ENCODE results near the gene MRM2. TPM values are rescaled to one million over a fixed set of nuclear protein-coding genes. Genes with fewer than 3 reads are reported as not detected.

Gene MRM2
- total RNA-seq, 4 donors from 2014 or later, result 16.0 to 21.9 (median 17.8) TPM

DNA sequence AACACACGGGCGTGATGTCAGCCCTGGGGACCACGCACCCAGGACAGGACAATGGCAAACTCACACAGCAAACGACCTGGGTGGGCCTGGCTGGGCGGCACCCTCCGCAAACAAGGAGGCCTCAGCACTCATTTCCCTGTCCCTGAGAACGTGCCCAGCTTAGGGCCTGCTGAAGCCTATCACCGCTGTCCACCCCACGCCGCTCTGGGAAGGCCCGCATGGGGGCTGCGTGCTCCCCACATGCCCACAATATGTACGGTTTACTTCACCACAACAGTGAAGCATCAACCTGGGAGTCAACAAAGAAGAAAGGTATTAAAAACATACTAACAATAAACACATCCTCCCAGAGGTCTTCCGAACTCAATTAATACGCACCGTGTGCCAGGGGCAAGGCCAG, 21.5 kb downstream of the MRM2 start:
- Histone ChIP-seq H3K9me3 (no peaks in the 10 kb centered on the region), H3K27ac (no peak overlapping the region), H3K27me3 (no peaks in the 10 kb centered on the region), H3K4me3 (no peak overlapping the region), H3K36me3 (peaks cover 0 to 100% of the 10 kb centered on the region in 2 donors), H3K4me1 (no peaks in the 10 kb centered on the region)
- no peak for ATAC-seq
- 80 to 90% methylated on average over 3 to 7 of the region's 16 CpGs for WGBS, 2 donors (ENCODE audit: low coverage in 1 of 2)
- TF ChIP-seq EP300 (IDR thresholded peaks at IDR 0.05) (no peak), POLR2A (IDR thresholded peaks at IDR 0.05) (no peak), POLR2AphosphoS5 (IDR thresholded peaks at IDR 0.05) (no peak)
- TF ChIP-seq, protein P1, sequence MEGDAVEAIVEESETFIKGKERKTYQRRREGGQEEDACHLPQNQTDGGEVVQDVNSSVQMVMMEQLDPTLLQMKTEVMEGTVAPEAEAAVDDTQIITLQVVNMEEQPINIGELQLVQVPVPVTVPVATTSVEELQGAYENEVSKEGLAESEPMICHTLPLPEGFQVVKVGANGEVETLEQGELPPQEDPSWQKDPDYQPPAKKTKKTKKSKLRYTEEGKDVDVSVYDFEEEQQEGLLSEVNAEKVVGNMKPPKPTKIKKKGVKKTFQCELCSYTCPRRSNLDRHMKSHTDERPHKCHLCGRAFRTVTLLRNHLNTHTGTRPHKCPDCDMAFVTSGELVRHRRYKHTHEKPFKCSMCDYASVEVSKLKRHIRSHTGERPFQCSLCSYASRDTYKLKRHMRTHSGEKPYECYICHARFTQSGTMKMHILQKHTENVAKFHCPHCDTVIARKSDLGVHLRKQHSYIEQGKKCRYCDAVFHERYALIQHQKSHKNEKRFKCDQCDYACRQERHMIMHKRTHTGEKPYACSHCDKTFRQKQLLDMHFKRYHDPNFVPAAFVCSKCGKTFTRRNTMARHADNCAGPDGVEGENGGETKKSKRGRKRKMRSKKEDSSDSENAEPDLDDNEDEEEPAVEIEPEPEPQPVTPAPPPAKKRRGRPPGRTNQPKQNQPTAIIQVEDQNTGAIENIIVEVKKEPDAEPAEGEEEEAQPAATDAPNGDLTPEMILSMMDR (IDR thresholded peaks at IDR 0.05), result no peak

DNA sequence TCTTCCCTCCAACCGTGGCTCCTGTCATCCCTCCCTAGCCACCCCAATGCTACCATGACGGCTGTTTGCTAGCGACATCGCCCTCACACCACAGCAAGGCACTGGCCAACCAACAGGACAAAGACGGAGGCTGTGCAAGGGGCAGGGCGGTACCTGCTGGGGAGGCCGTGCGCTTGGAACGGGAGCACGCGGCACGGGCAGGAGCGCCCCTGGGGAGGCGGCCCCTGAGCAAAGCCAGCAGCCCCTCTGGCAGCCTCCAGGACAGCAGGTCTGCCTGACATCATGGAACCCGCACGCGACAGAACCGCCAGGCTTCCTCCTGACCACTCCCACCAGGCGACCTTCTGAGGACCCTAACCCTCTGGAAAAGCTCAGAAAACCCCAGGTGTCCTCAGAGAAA, 22.0 kb downstream of the MRM2 start:
- H3K4me1 ChIP-seq, result no peaks in the 10 kb centered on the region
- H3K27ac ChIP-seq, result no peak overlapping the region
- H3K27me3 ChIP-seq, result no peaks in the 10 kb centered on the region
- no peak overlapping the region for H3K4me3 ChIP-seq
- no CpG with 5 or more reads among the region's 19 CpGs for WGBS, 2 donors (ENCODE audit: low coverage in 1 of 2)
- peaks cover 0 to 100% of the 10 kb centered on the region in 2 donors for H3K36me3 ChIP-seq
- ATAC-seq, result no peak
- TF ChIP-seq EP300 (IDR thresholded peaks at IDR 0.05) (no peak), POLR2AphosphoS5 (IDR thresholded peaks at IDR 0.05) (no peak), POLR2A (IDR thresholded peaks at IDR 0.05) (no peak)
- TF ChIP-seq, protein P1 (IDR thresholded peaks at IDR 0.05), result no peak
- H3K9me3 ChIP-seq, result no peaks in the 10 kb centered on the region

DNA sequence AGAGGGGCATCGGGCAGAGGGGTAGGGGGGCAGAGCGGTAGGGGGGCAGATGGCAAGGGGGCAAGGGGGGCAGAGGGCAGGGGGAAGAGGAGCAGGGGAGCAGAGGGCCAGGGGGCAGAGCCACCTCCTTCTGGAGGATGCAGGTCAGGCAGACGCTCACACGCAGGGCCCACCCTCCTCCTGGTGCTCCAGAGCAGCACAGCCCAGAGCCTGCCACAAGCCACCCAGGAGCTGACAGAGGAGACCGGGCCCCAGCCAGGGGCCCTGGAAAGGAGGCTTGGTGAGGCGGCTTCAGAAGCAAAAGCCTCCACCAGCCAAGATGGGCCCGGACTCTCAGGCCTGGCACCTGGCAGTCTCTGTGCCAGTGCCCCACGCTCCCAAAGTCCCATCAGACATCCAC, 22.4 kb downstream of the MRM2 start:
- Histone ChIP-seq H3K4me3 (no peak overlapping the region), H3K36me3 (peaks cover 0 to 100% of the 10 kb centered on the region in 2 donors), H3K9me3 (no peaks in the 10 kb centered on the region), H3K27ac (no peak overlapping the region), H3K27me3 (no peaks in the 10 kb centered on the region), H3K4me1 (no peaks in the 10 kb centered on the region)
- no peak for TF ChIP-seq EP300 (IDR thresholded peaks at IDR 0.05)
- TF ChIP-seq POLR2AphosphoS5 (IDR thresholded peaks at IDR 0.05), result no peak
- ATAC-seq, result no peak
- WGBS, 2 donors (ENCODE audit: low coverage in 1 of 2), result 94 to 100% methylated on average over 1 to 4 of the region's 8 CpGs

DNA sequence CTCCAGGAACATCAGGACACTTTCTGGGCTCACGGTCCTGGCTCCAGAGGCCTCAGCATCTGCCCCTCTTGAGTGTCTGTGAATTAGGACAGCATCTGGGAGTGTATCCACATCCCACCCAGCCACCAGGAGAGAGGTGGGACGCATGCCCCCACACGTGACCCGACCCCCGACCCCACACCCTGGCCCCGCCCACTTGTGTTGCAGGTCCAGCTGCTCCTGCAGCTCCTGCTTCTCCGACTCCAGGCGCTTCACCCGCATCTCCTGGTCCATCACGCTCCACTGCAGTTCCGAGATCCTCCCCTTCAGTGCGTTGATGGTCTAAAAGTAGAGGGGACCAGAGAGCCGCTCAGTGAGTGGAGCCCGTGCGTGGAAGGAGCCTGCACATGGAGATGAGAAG, 22.9 kb downstream of the MRM2 start:
- Histone ChIP-seq H3K27me3 (no peaks in the 10 kb centered on the region), H3K36me3 (peaks cover 0 to 100% of the 10 kb centered on the region in 2 donors), H3K4me1 (no peaks in the 10 kb centered on the region), H3K27ac (no peak overlapping the region), H3K9me3 (no peaks in the 10 kb centered on the region), H3K4me3 (no peak overlapping the region)
- no peak for ATAC-seq
- TF ChIP-seq, protein P1 (IDR thresholded peaks at IDR 0.05), result no peak
- no peak for TF ChIP-seq POLR2AphosphoS5 (IDR thresholded peaks at IDR 0.05)
- no peak for TF ChIP-seq POLR2A (IDR thresholded peaks at IDR 0.05)
- no peak for TF ChIP-seq EP300 (IDR thresholded peaks at IDR 0.05)
- 40% methylated on average over 2 of the region's 15 CpGs; no CpG with 5 or more reads in 1 of the 2 donors for WGBS, 2 donors (ENCODE audit: low coverage in 1 of 2)

DNA sequence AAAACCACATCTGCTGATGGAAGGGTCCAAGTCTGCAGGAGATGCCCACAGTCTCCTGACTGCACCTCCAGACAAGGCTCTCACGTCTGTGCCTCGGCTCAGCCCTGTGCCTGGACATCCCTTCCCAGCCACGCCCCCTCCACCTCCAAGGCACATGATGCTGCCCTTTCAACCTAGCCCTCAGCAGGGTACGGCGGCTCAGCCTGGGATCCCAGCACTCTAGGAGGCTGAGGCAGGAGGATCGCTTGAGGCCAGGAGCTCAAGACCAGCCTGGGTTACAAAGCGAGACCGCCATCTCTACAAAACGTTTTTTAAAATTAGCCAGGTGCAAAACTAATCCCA, 23.6 kb downstream of the MRM2 start:
- no peak for ATAC-seq
- Histone ChIP-seq H3K27ac (no peak overlapping the region), H3K9me3 (no peaks in the 10 kb centered on the region), H3K36me3 (peaks cover 0 to 100% of the 10 kb centered on the region in 2 donors), H3K4me3 (no peak overlapping the region), H3K27me3 (no peaks in the 10 kb centered on the region), H3K4me1 (no peaks in the 10 kb centered on the region)
- no CpG with 5 or more reads among the region's 9 CpGs for WGBS, 2 donors (ENCODE audit: low coverage in 1 of 2)
- TF ChIP-seq EP300 (IDR thresholded peaks at IDR 0.05) (no peak), POLR2AphosphoS5 (IDR thresholded peaks at IDR 0.05) (no peak), POLR2A (IDR thresholded peaks at IDR 0.05) (no peak)
- TF ChIP-seq, protein P1 (IDR thresholded peaks at IDR 0.05), result no peak

Measured in gastroesophageal sphincter (tissue), 4 donors.